ENCODE results near the gene RHBDF1. TPM values are rescaled to one million over a fixed set of nuclear protein-coding genes. Genes with fewer than 3 reads are reported as not detected.

The RHBDF1 gene
- polyA plus RNA-seq, 2 donors: 36.6 to 56.0 TPM

DNA sequence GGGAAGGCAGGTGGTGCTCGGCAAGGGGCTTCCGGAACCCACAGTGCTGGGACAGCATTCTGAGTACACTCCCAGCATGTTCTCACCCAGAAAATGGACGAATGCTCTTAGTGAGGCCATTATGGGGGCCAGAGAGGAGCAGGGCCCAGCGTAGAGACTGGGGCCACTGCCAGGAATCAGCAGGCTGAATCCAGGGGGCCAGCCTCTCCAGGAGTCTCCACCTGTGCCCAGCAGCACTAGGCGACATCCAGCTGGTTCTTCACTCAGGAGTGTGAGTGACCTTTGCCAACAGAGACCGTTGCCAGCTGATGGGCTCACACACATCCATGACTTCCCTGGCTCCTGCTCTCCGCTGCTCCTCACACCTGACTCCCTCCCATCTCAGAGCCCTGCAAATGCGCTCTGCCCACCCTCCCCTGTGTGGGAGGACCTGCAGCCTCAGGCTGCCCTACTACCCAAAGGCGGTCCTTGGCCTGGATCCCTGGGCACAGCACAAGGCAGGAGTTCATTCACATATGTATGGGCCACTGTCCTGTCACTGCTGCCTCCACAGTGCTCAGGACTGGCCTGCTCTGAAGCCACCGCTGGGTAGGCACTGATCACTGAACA is 5.1 kb downstream of the RHBDF1 start:
- Histone ChIP-seq H3K27me3 (ENCODE audit: control insufficient read depth in 1 of 2, insufficient read depth in 2 of 2, low read length in 2 of 2) (no peaks in the 10 kb centered on the region), H3K36me3 (ENCODE audit: control insufficient read depth in 2 of 2, insufficient read depth in 2 of 2, low read length in 1 of 2) (peaks cover 3 to 37% of the 10 kb centered on the region in 2 donors), H3K4me1 (ENCODE audit: control insufficient read depth in 2 of 2, insufficient read depth in 2 of 2, low read length in 1 of 2) (peaks cover 3 to 31% of the 10 kb centered on the region in 2 donors), H3K9me3 (ENCODE audit: control insufficient read depth in 2 of 2, insufficient read depth in 1 of 2, low read depth in 1 of 2, low read length in 1 of 2) (no peaks in the 10 kb centered on the region), H3K27ac (ENCODE audit: low read depth in 2 of 2, low read length in 1 of 2) (no peak overlapping the region), H3K4me3 (ENCODE audit: low read depth in 1 of 2, low read length in 2 of 2) (no peak overlapping the region)
- WGBS, 2 donors: 70 to 74% methylated on average over 10 of the region's 10 CpGs

DNA sequence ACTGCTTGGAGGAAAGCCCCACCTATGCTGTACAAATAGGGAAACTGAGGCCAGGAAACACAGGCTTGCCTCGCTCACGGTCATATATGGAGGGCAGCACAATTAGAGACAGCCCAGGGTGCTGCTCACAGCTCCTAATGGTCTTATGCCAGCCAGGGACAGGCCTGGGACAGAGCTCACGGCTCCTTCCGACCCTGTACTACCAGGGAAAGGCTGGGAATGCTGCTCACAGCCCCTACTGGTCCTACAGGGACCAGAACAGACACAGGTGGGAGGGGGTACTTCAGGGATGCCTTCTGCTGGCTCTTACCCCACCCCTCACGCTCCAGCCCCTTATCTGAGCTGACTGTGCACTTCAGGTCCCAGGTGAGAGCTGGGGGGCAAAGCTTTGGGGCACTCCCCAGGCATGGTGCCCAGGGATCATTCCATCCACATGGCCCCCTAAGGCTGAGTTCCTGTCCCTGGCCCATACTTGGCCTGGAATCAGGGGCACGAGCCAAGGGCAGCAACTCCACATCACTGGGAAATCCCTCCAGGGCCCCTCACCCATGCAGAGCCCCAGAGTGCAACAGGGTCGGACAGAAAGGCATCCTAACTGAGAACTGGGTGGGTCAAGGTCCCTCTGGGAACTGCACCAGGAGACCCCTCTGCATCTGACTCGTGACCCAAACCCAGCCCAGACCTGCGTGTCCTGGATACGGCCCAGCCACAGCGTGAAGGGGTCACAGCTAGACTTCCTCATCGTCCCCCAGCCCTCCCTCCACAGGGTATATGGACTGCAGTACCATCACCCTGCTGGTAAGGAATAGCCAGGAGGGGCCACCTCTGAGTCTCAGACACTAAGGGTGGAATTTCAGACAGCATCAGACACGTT is 5.9 kb downstream of the RHBDF1 start:
- WGBS, 2 donors: 78 to 79% methylated on average over 13 of the region's 13 CpGs
- Histone ChIP-seq H3K27ac (ENCODE audit: low read depth in 2 of 2, low read length in 1 of 2) (peak overlapping the region in 1 of 2 donors; percentile 2), H3K36me3 (ENCODE audit: control insufficient read depth in 2 of 2, insufficient read depth in 2 of 2, low read length in 1 of 2) (peaks cover 3 to 44% of the 10 kb centered on the region in 2 donors), H3K9me3 (ENCODE audit: control insufficient read depth in 2 of 2, insufficient read depth in 1 of 2, low read depth in 1 of 2, low read length in 1 of 2) (no peaks in the 10 kb centered on the region), H3K4me3 (ENCODE audit: low read depth in 1 of 2, low read length in 2 of 2) (no peak overlapping the region), H3K4me1 (ENCODE audit: control insufficient read depth in 2 of 2, insufficient read depth in 2 of 2, low read length in 1 of 2) (peaks cover 3 to 31% of the 10 kb centered on the region in 2 donors), H3K27me3 (ENCODE audit: control insufficient read depth in 1 of 2, insufficient read depth in 2 of 2, low read length in 2 of 2) (no peaks in the 10 kb centered on the region)

DNA sequence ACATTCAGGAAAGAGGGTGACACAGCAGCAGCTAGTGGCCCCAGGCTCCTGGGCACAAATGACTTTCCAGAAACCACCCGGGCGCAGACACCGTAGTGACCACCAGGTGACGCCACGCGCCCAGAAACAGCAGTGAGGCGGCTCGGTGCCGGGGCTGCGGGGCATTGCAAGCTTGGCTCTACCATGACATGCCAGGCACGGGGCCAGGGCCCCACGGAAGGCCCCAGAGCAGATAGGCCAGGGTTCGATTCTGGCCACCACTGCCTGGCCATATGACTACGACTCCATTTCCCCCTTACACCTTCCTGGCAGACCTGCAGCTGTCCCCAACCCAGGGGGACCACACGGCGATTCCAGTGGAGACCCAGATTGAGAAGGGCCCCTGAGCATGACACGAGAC is 6.7 kb downstream of the RHBDF1 start:
- Histone ChIP-seq H3K27ac (ENCODE audit: low read depth in 2 of 2, low read length in 1 of 2) (peak overlapping the region in 1 of 2 donors; percentile 2), H3K4me3 (ENCODE audit: low read depth in 1 of 2, low read length in 2 of 2) (no peak overlapping the region), H3K27me3 (ENCODE audit: control insufficient read depth in 1 of 2, insufficient read depth in 2 of 2, low read length in 2 of 2) (no peaks in the 10 kb centered on the region), H3K4me1 (ENCODE audit: control insufficient read depth in 2 of 2, insufficient read depth in 2 of 2, low read length in 1 of 2) (peaks cover 3 to 24% of the 10 kb centered on the region in 2 donors), H3K36me3 (ENCODE audit: control insufficient read depth in 2 of 2, insufficient read depth in 2 of 2, low read length in 1 of 2) (peaks cover 3 to 50% of the 10 kb centered on the region in 2 donors), H3K9me3 (ENCODE audit: control insufficient read depth in 2 of 2, insufficient read depth in 1 of 2, low read depth in 1 of 2, low read length in 1 of 2) (no peaks in the 10 kb centered on the region)
- WGBS, 2 donors: 16 to 17% methylated on average over 17 of the region's 17 CpGs

DNA sequence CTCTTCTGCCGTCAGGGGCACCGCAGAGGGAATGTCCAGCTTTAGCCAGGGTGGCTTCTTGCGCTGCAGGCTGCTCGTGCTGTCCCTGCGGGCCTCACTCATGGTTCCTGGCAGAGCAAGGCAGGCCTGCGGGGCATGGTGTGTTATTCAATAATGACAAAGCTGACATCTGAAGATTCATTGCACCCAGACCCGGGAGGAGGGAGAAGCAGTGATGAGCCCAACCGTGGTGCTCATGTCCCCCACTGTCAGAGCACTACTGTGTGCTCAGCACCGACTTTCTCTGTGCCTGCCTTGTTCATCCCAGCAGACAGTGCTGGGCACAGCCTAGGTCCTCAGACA is 7.5 kb downstream of the RHBDF1 start:
- Histone ChIP-seq H3K4me3 (ENCODE audit: low read depth in 1 of 2, low read length in 2 of 2) (no peak overlapping the region), H3K36me3 (ENCODE audit: control insufficient read depth in 2 of 2, insufficient read depth in 2 of 2, low read length in 1 of 2) (peaks cover 6 to 56% of the 10 kb centered on the region in 2 donors), H3K9me3 (ENCODE audit: control insufficient read depth in 2 of 2, insufficient read depth in 1 of 2, low read depth in 1 of 2, low read length in 1 of 2) (no peaks in the 10 kb centered on the region), H3K27ac (ENCODE audit: low read depth in 2 of 2, low read length in 1 of 2) (no peak overlapping the region), H3K4me1 (ENCODE audit: control insufficient read depth in 2 of 2, insufficient read depth in 2 of 2, low read length in 1 of 2) (peaks cover 3 to 21% of the 10 kb centered on the region in 2 donors), H3K27me3 (ENCODE audit: control insufficient read depth in 1 of 2, insufficient read depth in 2 of 2, low read length in 2 of 2) (no peaks in the 10 kb centered on the region)
- WGBS, 2 donors: 79 to 84% methylated on average over 9 of the region's 9 CpGs

DNA sequence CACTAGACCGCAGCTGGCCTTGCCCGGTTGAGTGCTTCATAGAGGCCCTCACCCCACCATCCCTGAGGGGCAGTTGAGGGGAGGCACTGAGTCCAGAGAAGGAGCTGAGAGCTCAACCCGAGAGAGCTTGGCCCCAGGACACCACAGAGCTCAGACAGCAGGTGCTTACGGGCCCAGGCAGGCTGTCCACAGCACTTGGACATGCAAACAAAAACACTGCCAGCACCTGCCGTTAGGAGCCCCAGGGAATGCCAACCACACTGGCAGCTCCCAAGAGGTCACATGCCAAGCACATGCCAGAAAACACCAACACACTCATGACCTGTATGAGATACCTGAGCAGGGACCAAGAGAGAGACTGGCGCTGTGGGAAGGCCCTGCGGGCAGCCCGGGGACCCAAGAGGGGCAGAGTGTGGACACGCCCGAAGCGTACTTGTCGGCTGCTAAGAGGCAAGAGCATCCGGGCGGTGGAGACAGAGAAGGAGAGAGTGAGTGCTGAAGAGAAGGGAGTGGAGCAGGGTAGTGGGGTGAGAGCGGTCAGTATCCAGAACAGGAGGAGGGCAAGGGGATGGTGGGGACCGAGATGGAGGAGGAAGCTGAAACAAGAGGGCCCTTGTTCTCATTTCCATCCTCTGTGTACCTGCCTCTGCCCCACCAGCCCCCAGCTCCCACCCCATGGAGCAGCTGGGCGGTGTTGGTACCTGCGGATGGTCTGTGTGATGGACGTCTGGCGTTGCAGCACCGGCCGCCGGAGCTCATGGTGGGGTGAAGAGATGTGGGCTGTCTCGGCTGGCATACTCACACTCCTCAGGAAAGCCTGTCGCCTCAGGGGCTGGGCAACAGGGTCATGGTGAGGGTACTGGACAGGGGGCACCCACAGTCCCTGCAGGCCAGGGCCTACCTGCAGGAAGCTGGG is 8.2 kb downstream of the RHBDF1 start:
- H3K4me1 ChIP-seq (ENCODE audit: control insufficient read depth in 2 of 2, insufficient read depth in 2 of 2, low read length in 1 of 2): peaks cover 0 to 19% of the 10 kb centered on the region in 2 donors
- peaks cover 6 to 62% of the 10 kb centered on the region in 2 donors for H3K36me3 ChIP-seq (ENCODE audit: control insufficient read depth in 2 of 2, insufficient read depth in 2 of 2, low read length in 1 of 2)
- 88 to 89% methylated on average over 25 of the region's 25 CpGs for WGBS, 2 donors
- no peak overlapping the region for H3K4me3 ChIP-seq (ENCODE audit: low read depth in 1 of 2, low read length in 2 of 2)
- H3K27ac ChIP-seq (ENCODE audit: low read depth in 2 of 2, low read length in 1 of 2): no peak overlapping the region
- H3K27me3 ChIP-seq (ENCODE audit: control insufficient read depth in 1 of 2, insufficient read depth in 2 of 2, low read length in 2 of 2): no peaks in the 10 kb centered on the region
- H3K9me3 ChIP-seq (ENCODE audit: control insufficient read depth in 2 of 2, insufficient read depth in 1 of 2, low read depth in 1 of 2, low read length in 1 of 2): no peaks in the 10 kb centered on the region

DNA sequence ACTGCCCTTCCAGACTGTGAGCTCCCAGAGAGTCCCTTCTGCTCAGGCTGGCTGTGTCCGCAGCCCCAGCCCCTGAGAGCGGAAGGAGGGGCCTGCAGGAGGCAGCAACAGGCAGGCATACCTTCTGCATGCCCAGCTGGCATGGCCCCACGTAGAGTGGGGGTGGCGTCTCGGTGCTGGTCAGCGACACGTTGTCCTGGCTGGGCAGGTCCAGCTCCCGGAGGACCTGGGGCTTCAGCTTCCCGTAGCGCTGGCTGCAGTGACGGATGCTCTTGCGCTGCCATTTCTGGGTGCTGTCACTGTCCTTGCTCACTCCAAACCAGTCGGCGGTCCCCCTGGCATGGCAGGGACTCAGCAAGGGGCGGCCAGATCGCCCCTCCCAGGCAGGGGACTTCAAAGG is 9.0 kb downstream of the RHBDF1 start:
- Histone ChIP-seq H3K9me3 (ENCODE audit: control insufficient read depth in 2 of 2, insufficient read depth in 1 of 2, low read depth in 1 of 2, low read length in 1 of 2) (no peaks in the 10 kb centered on the region), H3K27ac (ENCODE audit: low read depth in 2 of 2, low read length in 1 of 2) (no peak overlapping the region), H3K27me3 (ENCODE audit: control insufficient read depth in 1 of 2, insufficient read depth in 2 of 2, low read length in 2 of 2) (no peaks in the 10 kb centered on the region), H3K4me3 (ENCODE audit: low read depth in 1 of 2, low read length in 2 of 2) (no peak overlapping the region), H3K4me1 (ENCODE audit: control insufficient read depth in 2 of 2, insufficient read depth in 2 of 2, low read length in 1 of 2) (peaks cover 0 to 12% of the 10 kb centered on the region in 2 donors), H3K36me3 (ENCODE audit: control insufficient read depth in 2 of 2, insufficient read depth in 2 of 2, low read length in 1 of 2) (peaks cover 6 to 68% of the 10 kb centered on the region in 2 donors)
- WGBS, 2 donors: 93 to 95% methylated on average over 16 of the region's 16 CpGs

DNA sequence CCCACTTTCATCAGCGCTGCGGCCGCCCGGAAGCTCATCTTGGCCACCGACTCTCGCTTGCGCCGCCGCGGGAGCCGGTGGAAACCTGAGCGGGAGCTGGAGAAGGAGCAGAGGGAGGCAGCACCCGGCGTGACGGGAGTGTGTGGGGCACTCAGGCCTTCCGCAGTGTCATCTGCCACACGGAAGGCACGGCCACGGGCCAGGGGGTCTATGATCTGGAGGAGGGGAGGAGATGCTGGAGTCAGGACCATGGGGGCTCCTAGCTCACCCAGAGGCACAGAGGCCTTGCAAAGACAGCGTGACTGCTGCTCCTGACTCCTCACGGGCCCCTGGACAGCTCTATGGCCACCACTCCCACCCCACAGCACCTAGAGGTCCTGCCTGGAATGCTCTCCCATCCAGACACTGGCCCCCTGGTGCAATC is 9.5 kb downstream of the RHBDF1 start:
- Histone ChIP-seq H3K36me3 (ENCODE audit: control insufficient read depth in 2 of 2, insufficient read depth in 2 of 2, low read length in 1 of 2) (peaks cover 6 to 73% of the 10 kb centered on the region in 2 donors), H3K27me3 (ENCODE audit: control insufficient read depth in 1 of 2, insufficient read depth in 2 of 2, low read length in 2 of 2) (no peaks in the 10 kb centered on the region), H3K9me3 (ENCODE audit: control insufficient read depth in 2 of 2, insufficient read depth in 1 of 2, low read depth in 1 of 2, low read length in 1 of 2) (no peaks in the 10 kb centered on the region), H3K4me1 (ENCODE audit: control insufficient read depth in 2 of 2, insufficient read depth in 2 of 2, low read length in 1 of 2) (peaks cover 0 to 10% of the 10 kb centered on the region in 2 donors), H3K27ac (ENCODE audit: low read depth in 2 of 2, low read length in 1 of 2) (no peak overlapping the region), H3K4me3 (ENCODE audit: low read depth in 1 of 2, low read length in 2 of 2) (no peak overlapping the region)
- WGBS, 2 donors: 94 to 95% methylated on average over 19 to 21 of the region's 21 CpGs

DNA sequence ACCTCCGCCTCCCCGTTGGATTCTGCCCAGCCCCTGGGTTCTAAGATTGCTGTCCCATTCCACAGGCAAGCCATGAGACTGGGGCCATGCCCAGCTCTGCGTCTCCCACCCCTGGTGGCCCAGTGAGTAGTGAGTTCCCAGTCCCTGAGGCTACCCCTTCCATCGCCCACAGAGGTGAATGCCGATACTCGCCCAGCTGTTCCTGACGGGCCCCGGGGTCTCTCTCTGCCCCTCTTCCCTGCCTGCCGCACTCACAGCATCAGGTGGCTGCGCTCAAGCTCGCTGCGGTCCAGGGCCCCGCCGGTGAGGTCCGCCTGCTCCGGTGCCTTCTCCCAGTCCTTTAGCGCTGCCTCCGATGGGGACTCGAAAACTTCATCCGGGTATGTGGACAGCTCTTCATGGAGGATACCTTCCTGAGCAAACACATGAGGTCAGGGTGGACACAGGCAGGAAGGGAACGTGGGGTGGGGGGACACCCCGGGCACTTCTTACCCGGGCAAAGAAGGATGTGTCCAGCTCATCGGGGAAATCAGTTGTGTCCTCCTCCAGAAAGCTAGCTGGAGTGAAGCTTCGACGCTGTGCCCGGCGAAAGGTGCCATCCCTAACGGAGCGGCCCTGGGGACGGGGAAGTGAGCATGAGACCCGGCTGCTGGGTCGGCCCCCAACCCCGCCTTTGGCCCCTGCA is 10.0 kb downstream of the RHBDF1 start:
- Histone ChIP-seq H3K27me3 (ENCODE audit: control insufficient read depth in 1 of 2, insufficient read depth in 2 of 2, low read length in 2 of 2) (no peaks in the 10 kb centered on the region), H3K4me1 (ENCODE audit: control insufficient read depth in 2 of 2, insufficient read depth in 2 of 2, low read length in 1 of 2) (peaks cover 0 to 10% of the 10 kb centered on the region in 2 donors), H3K9me3 (ENCODE audit: control insufficient read depth in 2 of 2, insufficient read depth in 1 of 2, low read depth in 1 of 2, low read length in 1 of 2) (no peaks in the 10 kb centered on the region), H3K27ac (ENCODE audit: low read depth in 2 of 2, low read length in 1 of 2) (no peak overlapping the region), H3K36me3 (ENCODE audit: control insufficient read depth in 2 of 2, insufficient read depth in 2 of 2, low read length in 1 of 2) (peaks cover 6 to 76% of the 10 kb centered on the region in 2 donors), H3K4me3 (ENCODE audit: low read depth in 1 of 2, low read length in 2 of 2) (no peak overlapping the region)
- 94% methylated on average over 34 of the region's 34 CpGs for WGBS, 2 donors

DNA sequence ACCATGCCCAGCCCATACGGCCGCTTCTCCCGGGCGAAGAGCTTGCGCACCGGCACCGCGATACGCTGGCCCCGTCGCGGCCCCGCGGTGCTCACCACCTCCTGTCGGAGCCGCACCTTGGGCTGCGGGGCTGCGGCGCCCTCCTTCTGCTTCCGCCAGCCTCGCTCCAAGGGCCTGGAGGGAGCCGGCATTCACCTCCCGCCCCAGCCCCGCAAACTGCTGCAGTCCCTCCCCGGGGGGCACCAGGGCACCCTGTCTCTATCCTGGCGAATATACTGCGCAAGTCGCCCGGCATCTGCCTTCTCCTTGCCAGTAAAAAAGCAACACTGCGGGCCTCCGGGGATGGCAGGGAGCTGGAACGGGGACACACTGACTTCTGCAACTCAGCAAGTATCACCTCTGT is 10.6 kb downstream of the RHBDF1 start:
- no peaks in the 10 kb centered on the region for H3K9me3 ChIP-seq (ENCODE audit: control insufficient read depth in 2 of 2, insufficient read depth in 1 of 2, low read depth in 1 of 2, low read length in 1 of 2)
- no peak overlapping the region for H3K27ac ChIP-seq (ENCODE audit: low read depth in 2 of 2, low read length in 1 of 2)
- H3K4me3 ChIP-seq (ENCODE audit: low read depth in 1 of 2, low read length in 2 of 2): no peak overlapping the region
- 94 to 96% methylated on average over 32 of the region's 32 CpGs for WGBS, 2 donors
- H3K4me1 ChIP-seq (ENCODE audit: control insufficient read depth in 2 of 2, insufficient read depth in 2 of 2, low read length in 1 of 2): peaks cover 0 to 9% of the 10 kb centered on the region in 2 donors
- H3K36me3 ChIP-seq (ENCODE audit: control insufficient read depth in 2 of 2, insufficient read depth in 2 of 2, low read length in 1 of 2): peaks cover 6 to 76% of the 10 kb centered on the region in 2 donors
- no peaks in the 10 kb centered on the region for H3K27me3 ChIP-seq (ENCODE audit: control insufficient read depth in 1 of 2, insufficient read depth in 2 of 2, low read length in 2 of 2)

Data from esophagus (tissue), 2 donors.